Activated T-cell treated with anti-CD3 and anti-CD28 coated beads for 48 hours (primary cell): ENCODE measurements around the gene URGCP.
A peak's percentile ranks its signal among the peaks of the same experiment; 100 is the strongest.

Experiments used
- DNase-seq: peaks from one replicate; pipeline ENCODE4 v3.0.0-alpha.2; 2020; ENCODE audit warnings: low read depth

URGCP gene

GRCh38 chr7:43876241-43876640 is 30.2 kb downstream of the URGCP start:
- DNase-seq: no peak

- no peak for DNase-seq
These were observed 33.1 kb downstream of the URGCP start for GRCh38 chr7:43873300-43873699.

- no peak for DNase-seq
These were observed 33.8 kb downstream of the URGCP start for GRCh38 chr7:43872406-43873110.

GRCh38 chr7:43871064-43871463 is 35.3 kb downstream of the URGCP start:
- no peak for DNase-seq

- DNase-seq: no peak
These were observed 36.1 kb downstream of the URGCP start for GRCh38 chr7:43870316-43870715.

GRCh38 chr7:43869867-43870240 is 36.5 kb downstream of the URGCP start:
- no peak for DNase-seq

- peak; percentile 93 for DNase-seq
These were observed 37.2 kb downstream of the URGCP start, which contains the start of gene MRPS24 for GRCh38 chr7:43869006-43869866. TSS of gene MRPS24 (minus strand) at chr7:43869517. CDS start at chr7:43869495, 22 bp downstream.

GRCh38 chr7:43868681-43869005 is 37.8 kb downstream of the URGCP start:
- DNase-seq: no peak

GRCh38 chr7:43868181-43868580 is 38.2 kb downstream of the URGCP start:
- DNase-seq: no peak

GRCh38 chr7:43865277-43865676 is 41.1 kb downstream of the URGCP start:
- no peak for DNase-seq

GRCh38 chr7:43864126-43864525 is 42.3 kb downstream of the URGCP start:
- DNase-seq: no peak

- DNase-seq: no peak
These were observed 49.4 kb downstream of the URGCP start for GRCh38 chr7:43856996-43857395.

- DNase-seq: no peak
These were observed 50.1 kb downstream of the URGCP start for GRCh38 chr7:43856316-43856715.

GRCh38 chr7:43855176-43855575 is 51.2 kb downstream of the URGCP start:
- no peak for DNase-seq

GRCh38 chr7:43851805-43852204 is 54.6 kb downstream of the URGCP start:
- DNase-seq: no peak

GRCh38 chr7:43850348-43851116 is 55.9 kb downstream of the URGCP start:
- no peak for DNase-seq

GRCh38 chr7:43849047-43849446 is 57.3 kb downstream of the URGCP start:
- DNase-seq: no peak

GRCh38 chr7:43847496-43847895 is 58.9 kb downstream of the URGCP start:
- no peak for DNase-seq

- no peak for DNase-seq
These were observed 61.7 kb downstream of the URGCP start for GRCh38 chr7:43844662-43845061.

GRCh38 chr7:43844257-43844656 is 62.1 kb downstream of the URGCP start:
- DNase-seq: no peak

- DNase-seq: no peak
These were observed 63.1 kb downstream of the URGCP start for GRCh38 chr7:43843296-43843695.

GRCh38 chr7:43838201-43838658 is 68.2 kb downstream of the URGCP start:
- DNase-seq: no peak
